ENCODE results near the gene DPYD. TPM values are rescaled to one million over a fixed set of nuclear protein-coding genes. Genes with fewer than 3 reads are reported as not detected.

The DPYD gene
- total RNA-seq, 2 experiments from 2014 or later: 62.9 to 63.5 TPM

GRCh38 chr1:97577613-97578012, 343.2 kb downstream of the DPYD start:
- H3K27me3 Mint-ChIP-seq: no peaks in the 10 kb centered on the region
- no peaks in the 10 kb centered on the region for H3K4me1 Mint-ChIP-seq
- H3K27ac Mint-ChIP-seq: no peak overlapping the region
- ChIA-PET CTCF (no interaction called here), POLR2A (no interaction called here)
- DNase-seq: no peak
- H3K4me3 Mint-ChIP-seq: no peak overlapping the region
- no peaks in the 10 kb centered on the region for H3K9me3 Mint-ChIP-seq
- H3K36me3 Mint-ChIP-seq (ENCODE audit: low read depth): peaks cover 9% of the 10 kb centered on the region

- DNase-seq: no peak
- CTCF ChIA-PET: no interaction called here
- no peak overlapping the region for H3K27ac Mint-ChIP-seq
- H3K9me3 Mint-ChIP-seq: no peaks in the 10 kb centered on the region
- no peak overlapping the region for H3K4me3 Mint-ChIP-seq
- POLR2A ChIA-PET: no interaction called here
- H3K27me3 Mint-ChIP-seq: no peaks in the 10 kb centered on the region
- peaks cover 21% of the 10 kb centered on the region for H3K36me3 Mint-ChIP-seq (ENCODE audit: low read depth)
- H3K4me1 Mint-ChIP-seq: no peaks in the 10 kb centered on the region
These were observed 347.3 kb downstream of the DPYD start for GRCh38 chr1:97573553-97573952.

- H3K27ac Mint-ChIP-seq: no peak overlapping the region
- no peak overlapping the region for H3K4me3 Mint-ChIP-seq
- no peaks in the 10 kb centered on the region for H3K27me3 Mint-ChIP-seq
- CTCF ChIA-PET: no interaction called here
- peaks cover 21% of the 10 kb centered on the region for H3K36me3 Mint-ChIP-seq (ENCODE audit: low read depth)
- DNase-seq: no peak
- no peaks in the 10 kb centered on the region for H3K4me1 Mint-ChIP-seq
- H3K9me3 Mint-ChIP-seq: no peaks in the 10 kb centered on the region
- POLR2A ChIA-PET: no interaction called here
These were observed 348.3 kb downstream of the DPYD start for GRCh38 chr1:97572561-97572960.

GRCh38 chr1:97571760-97572159, 349.1 kb downstream of the DPYD start:
- Mint-ChIP-seq H3K36me3 (ENCODE audit: low read depth) (peaks cover 21% of the 10 kb centered on the region), H3K4me1 (no peaks in the 10 kb centered on the region), H3K9me3 (no peaks in the 10 kb centered on the region), H3K27ac (no peak overlapping the region), H3K4me3 (no peak overlapping the region), H3K27me3 (no peaks in the 10 kb centered on the region)
- ChIA-PET POLR2A (no interaction called here), CTCF (no interaction called here)
- no peak for DNase-seq

GRCh38 chr1:97570691-97571090, 350.1 kb downstream of the DPYD start:
- no peaks in the 10 kb centered on the region for H3K27me3 Mint-ChIP-seq
- DNase-seq: no peak
- H3K9me3 Mint-ChIP-seq: no peaks in the 10 kb centered on the region
- H3K4me1 Mint-ChIP-seq: no peaks in the 10 kb centered on the region
- no peak overlapping the region for H3K4me3 Mint-ChIP-seq
- ChIA-PET POLR2A (no interaction called here), CTCF (no interaction called here)
- no peak overlapping the region for H3K27ac Mint-ChIP-seq
- peaks cover 23% of the 10 kb centered on the region for H3K36me3 Mint-ChIP-seq (ENCODE audit: low read depth)

GRCh38 chr1:97567000-97567749, 353.7 kb downstream of the DPYD start:
- H3K4me3 Mint-ChIP-seq: no peak overlapping the region
- ChIA-PET POLR2A (no interaction called here), CTCF (interaction anchor here (0.6 kb wide), 1 partner anchor 948 kb away, joined by 3 read pairs; no protein-coding TSS in a partner anchor)

GRCh38 chr1:97565886-97566285, 354.9 kb downstream of the DPYD start:
- H3K4me3 Mint-ChIP-seq: no peak overlapping the region
- no peak for DNase-seq
- H3K27me3 Mint-ChIP-seq: no peaks in the 10 kb centered on the region
- ChIA-PET CTCF (no interaction called here), POLR2A (no interaction called here)
- H3K36me3 Mint-ChIP-seq (ENCODE audit: low read depth): peaks cover 10% of the 10 kb centered on the region
- H3K4me1 Mint-ChIP-seq: no peaks in the 10 kb centered on the region
- no peak overlapping the region for H3K27ac Mint-ChIP-seq
- H3K9me3 Mint-ChIP-seq: no peaks in the 10 kb centered on the region

More at GRCh38 chr1:97567000-97567749, 353.7 kb downstream of the DPYD start:
- Mint-ChIP-seq H3K36me3 (ENCODE audit: low read depth) (peaks cover 14% of the 10 kb centered on the region), H3K27ac (no peak overlapping the region), H3K9me3 (no peaks in the 10 kb centered on the region), H3K27me3 (no peaks in the 10 kb centered on the region), H3K4me1 (no peaks in the 10 kb centered on the region)
- DNase-seq: no peak

GRCh38 chr1:97563926-97564325, 356.9 kb downstream of the DPYD start:
- no peaks in the 10 kb centered on the region for H3K27me3 Mint-ChIP-seq
- no peak overlapping the region for H3K4me3 Mint-ChIP-seq
- H3K9me3 Mint-ChIP-seq: no peaks in the 10 kb centered on the region
- ChIA-PET CTCF (no interaction called here), POLR2A (no interaction called here)
- DNase-seq: no peak
- no peak overlapping the region for H3K27ac Mint-ChIP-seq
- H3K4me1 Mint-ChIP-seq: no peaks in the 10 kb centered on the region
- H3K36me3 Mint-ChIP-seq (ENCODE audit: low read depth): peaks cover 3% of the 10 kb centered on the region

GRCh38 chr1:97562081-97562480, 358.8 kb downstream of the DPYD start:
- H3K27ac Mint-ChIP-seq: no peak overlapping the region
- H3K4me1 Mint-ChIP-seq: no peaks in the 10 kb centered on the region
- no peak for DNase-seq
- H3K36me3 Mint-ChIP-seq (ENCODE audit: low read depth): peaks cover 7% of the 10 kb centered on the region
- ChIA-PET CTCF (no interaction called here), POLR2A (no interaction called here)
- H3K9me3 Mint-ChIP-seq: peaks cover 1% of the 10 kb centered on the region
- H3K27me3 Mint-ChIP-seq: no peaks in the 10 kb centered on the region
- H3K4me3 Mint-ChIP-seq: no peak overlapping the region

GRCh38 chr1:97560714-97561113, 360.1 kb downstream of the DPYD start:
- no peak for DNase-seq
- Mint-ChIP-seq H3K4me3 (no peak overlapping the region), H3K27ac (no peak overlapping the region), H3K4me1 (no peaks in the 10 kb centered on the region), H3K27me3 (no peaks in the 10 kb centered on the region), H3K9me3 (peaks cover 1% of the 10 kb centered on the region), H3K36me3 (ENCODE audit: low read depth) (peaks cover 6% of the 10 kb centered on the region)
- CTCF ChIA-PET: no interaction called here
- POLR2A ChIA-PET: interaction anchor here (0.5 kb wide), 1 partner anchor 569 kb away, joined by 3 read pairs; no protein-coding TSS in a partner anchor

- POLR2A ChIA-PET: no interaction called here
These were observed 366.9 kb downstream of the DPYD start for GRCh38 chr1:97553971-97554370.

GRCh38 chr1:97551113-97551512, 369.7 kb downstream of the DPYD start:
- H3K4me1 Mint-ChIP-seq: no peaks in the 10 kb centered on the region
- H3K36me3 Mint-ChIP-seq (ENCODE audit: low read depth): peaks cover 2% of the 10 kb centered on the region
- H3K4me3 Mint-ChIP-seq: no peak overlapping the region
- ChIA-PET POLR2A (no interaction called here), CTCF (no interaction called here)
- no peak for DNase-seq
- no peaks in the 10 kb centered on the region for H3K27me3 Mint-ChIP-seq
- no peaks in the 10 kb centered on the region for H3K9me3 Mint-ChIP-seq
- H3K27ac Mint-ChIP-seq: no peak overlapping the region

More at GRCh38 chr1:97553971-97554370, 366.9 kb downstream of the DPYD start:
- peaks cover 1% of the 10 kb centered on the region for H3K9me3 Mint-ChIP-seq
- no peak overlapping the region for H3K4me3 Mint-ChIP-seq
- no peaks in the 10 kb centered on the region for H3K4me1 Mint-ChIP-seq
- H3K36me3 Mint-ChIP-seq (ENCODE audit: low read depth): peaks cover 6% of the 10 kb centered on the region
- DNase-seq: no peak
- H3K27me3 Mint-ChIP-seq: no peaks in the 10 kb centered on the region
- no peak overlapping the region for H3K27ac Mint-ChIP-seq
- CTCF ChIA-PET: no interaction called here

GRCh38 chr1:97545446-97545845, 375.4 kb downstream of the DPYD start:
- no peaks in the 10 kb centered on the region for H3K27me3 Mint-ChIP-seq
- CTCF ChIA-PET: no interaction called here
- H3K27ac Mint-ChIP-seq: no peak overlapping the region
- POLR2A ChIA-PET: no interaction called here
- DNase-seq: no peak
- H3K9me3 Mint-ChIP-seq: no peaks in the 10 kb centered on the region
- no peak overlapping the region for H3K4me3 Mint-ChIP-seq
- H3K4me1 Mint-ChIP-seq: no peaks in the 10 kb centered on the region
- peaks cover 5% of the 10 kb centered on the region for H3K36me3 Mint-ChIP-seq (ENCODE audit: low read depth)

- Mint-ChIP-seq H3K4me3 (no peak overlapping the region), H3K36me3 (ENCODE audit: low read depth) (peaks cover 19% of the 10 kb centered on the region), H3K9me3 (peaks cover 3% of the 10 kb centered on the region), H3K27ac (no peak overlapping the region), H3K27me3 (no peaks in the 10 kb centered on the region), H3K4me1 (peaks cover 5% of the 10 kb centered on the region)
- DNase-seq: no peak
- CTCF ChIA-PET: no interaction called here
- POLR2A ChIA-PET: no interaction called here
These were observed 380.4 kb downstream of the DPYD start for GRCh38 chr1:97540346-97540888.

All from activated CD4-positive, alpha-beta T cell treated with anti-CD3 and anti-CD28 coated beads, Interleukin-2, amount 10 ng/mL, durations not matched to agents 7 days and 5 days (primary cell).